ENCODE results near the gene TEX48. TPM values are rescaled to one million over a fixed set of nuclear protein-coding genes. Genes with fewer than 3 reads are reported as not detected.

Gene TEX48
- not detected for total RNA-seq

- peak; percentile 96 for ATAC-seq
Measured at GRCh38 chr9:114681594-114682332, at the start of gene TEX48. TSS of gene TEX48 (minus strand) at chr9:114682192. CDS start at chr9:114671723, 10,469 bp downstream.

GRCh38 chr9:114731701-114732100 lies 49.7 kb upstream of the TEX48 start:
- ATAC-seq = no peak

GRCh38 chr9:114729706-114730105 lies 47.7 kb upstream of the TEX48 start:
- ATAC-seq = no peak

GRCh38 chr9:114725930-114726329 lies 43.9 kb upstream of the TEX48 start:
- no peak for ATAC-seq

GRCh38 chr9:114724744-114725143 lies 42.8 kb upstream of the TEX48 start:
- no peak for ATAC-seq

GRCh38 chr9:114723931-114724330 lies 41.9 kb upstream of the TEX48 start:
- ATAC-seq = no peak

- no peak for ATAC-seq
Measured at GRCh38 chr9:114722937-114723620, 41.1 kb upstream of the TEX48 start.

GRCh38 chr9:114722081-114722621 lies 40.2 kb upstream of the TEX48 start:
- ATAC-seq = no peak

- ATAC-seq = peak; percentile 86
Measured at GRCh38 chr9:114721491-114722079, 39.6 kb upstream of the TEX48 start.

GRCh38 chr9:114720086-114720676 lies 38.2 kb upstream of the TEX48 start:
- no peak for ATAC-seq

GRCh38 chr9:114719290-114719689 lies 37.3 kb upstream of the TEX48 start:
- peak; percentile 81 for ATAC-seq

GRCh38 chr9:114718801-114719221 lies 36.8 kb upstream of the TEX48 start:
- ATAC-seq = peak; percentile 78

GRCh38 chr9:114717908-114718486 lies 36.0 kb upstream of the TEX48 start:
- ATAC-seq = no peak

GRCh38 chr9:114709636-114710035 lies 27.6 kb upstream of the TEX48 start:
- peak; percentile 32 for ATAC-seq

- ATAC-seq = no peak
Measured at GRCh38 chr9:114706711-114707110, 24.7 kb upstream of the TEX48 start.

GRCh38 chr9:114701988-114702387 lies 20.0 kb upstream of the TEX48 start:
- no peak for ATAC-seq

GRCh38 chr9:114697951-114698351 lies 16.0 kb upstream of the TEX48 start:
- no peak for ATAC-seq

GRCh38 chr9:114696814-114697544 lies 15.0 kb upstream of the TEX48 start:
- no peak for ATAC-seq

GRCh38 chr9:114695948-114696347 lies 14.0 kb upstream of the TEX48 start:
- no peak for ATAC-seq

- ATAC-seq = no peak
Measured at GRCh38 chr9:114694719-114695269, 12.8 kb upstream of the TEX48 start.

- ATAC-seq = no peak
Measured at GRCh38 chr9:114694146-114694545, 12.2 kb upstream of the TEX48 start.

Measured in esophagus mucosa (tissue), 1 donor.